GM13977 (cell line): ENCODE results near the gene RAPSN.

ENCODE experiments used
- DNase-seq: peaks from one replicate; pipeline ENCODE4 v3.0.0; 2012; ENCODE audit warnings: low spot score
- in situ Hi-C: fragments of 300-500 bp; cut with MboI; formaldehyde crosslinking; loops from one replicate; pipeline ENCODE4 v1.12.0; 2022; ENCODE audit warnings: low sequenced_read_pairs, low pct_unique_long_range_greater_than_20kb, mixed read lengths, inconsistent platforms; ENCODE audit not compliant: unreplicated experiment
- TF ChIP-seq, protein P1 (sequence below): IDR thresholded peaks from 2 replicates; pipeline ENCODE4 v1.5.1; 2012; ENCODE audit warnings: mild to moderate bottlenecking, control low read depth; ENCODE audit not compliant: insufficient read depth; ENCODE audit errors: extremely low read depth, missing control alignments

RAPSN gene

DNA sequence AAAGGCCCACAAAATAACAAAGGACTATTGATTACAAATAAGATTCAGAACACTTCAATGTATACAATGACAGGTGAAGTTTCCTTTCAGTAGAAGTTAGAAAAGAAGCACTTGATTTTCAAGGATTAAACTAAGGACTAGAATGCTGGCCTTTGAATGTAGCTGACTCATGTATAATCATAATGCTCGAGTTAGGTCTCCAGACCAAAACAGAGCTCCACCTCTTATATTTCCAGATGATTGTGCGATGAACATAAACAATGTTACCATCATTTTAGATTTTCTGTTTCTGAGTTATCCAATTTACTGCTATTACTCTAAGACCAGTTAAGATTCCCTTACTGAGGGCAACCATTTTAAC lies 40.4 kb upstream of the RAPSN start:
- TF ChIP-seq, protein P1, sequence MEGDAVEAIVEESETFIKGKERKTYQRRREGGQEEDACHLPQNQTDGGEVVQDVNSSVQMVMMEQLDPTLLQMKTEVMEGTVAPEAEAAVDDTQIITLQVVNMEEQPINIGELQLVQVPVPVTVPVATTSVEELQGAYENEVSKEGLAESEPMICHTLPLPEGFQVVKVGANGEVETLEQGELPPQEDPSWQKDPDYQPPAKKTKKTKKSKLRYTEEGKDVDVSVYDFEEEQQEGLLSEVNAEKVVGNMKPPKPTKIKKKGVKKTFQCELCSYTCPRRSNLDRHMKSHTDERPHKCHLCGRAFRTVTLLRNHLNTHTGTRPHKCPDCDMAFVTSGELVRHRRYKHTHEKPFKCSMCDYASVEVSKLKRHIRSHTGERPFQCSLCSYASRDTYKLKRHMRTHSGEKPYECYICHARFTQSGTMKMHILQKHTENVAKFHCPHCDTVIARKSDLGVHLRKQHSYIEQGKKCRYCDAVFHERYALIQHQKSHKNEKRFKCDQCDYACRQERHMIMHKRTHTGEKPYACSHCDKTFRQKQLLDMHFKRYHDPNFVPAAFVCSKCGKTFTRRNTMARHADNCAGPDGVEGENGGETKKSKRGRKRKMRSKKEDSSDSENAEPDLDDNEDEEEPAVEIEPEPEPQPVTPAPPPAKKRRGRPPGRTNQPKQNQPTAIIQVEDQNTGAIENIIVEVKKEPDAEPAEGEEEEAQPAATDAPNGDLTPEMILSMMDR, result no peak
- DNase-seq, result no peak
- in situ Hi-C loops, result no loop called here

DNA sequence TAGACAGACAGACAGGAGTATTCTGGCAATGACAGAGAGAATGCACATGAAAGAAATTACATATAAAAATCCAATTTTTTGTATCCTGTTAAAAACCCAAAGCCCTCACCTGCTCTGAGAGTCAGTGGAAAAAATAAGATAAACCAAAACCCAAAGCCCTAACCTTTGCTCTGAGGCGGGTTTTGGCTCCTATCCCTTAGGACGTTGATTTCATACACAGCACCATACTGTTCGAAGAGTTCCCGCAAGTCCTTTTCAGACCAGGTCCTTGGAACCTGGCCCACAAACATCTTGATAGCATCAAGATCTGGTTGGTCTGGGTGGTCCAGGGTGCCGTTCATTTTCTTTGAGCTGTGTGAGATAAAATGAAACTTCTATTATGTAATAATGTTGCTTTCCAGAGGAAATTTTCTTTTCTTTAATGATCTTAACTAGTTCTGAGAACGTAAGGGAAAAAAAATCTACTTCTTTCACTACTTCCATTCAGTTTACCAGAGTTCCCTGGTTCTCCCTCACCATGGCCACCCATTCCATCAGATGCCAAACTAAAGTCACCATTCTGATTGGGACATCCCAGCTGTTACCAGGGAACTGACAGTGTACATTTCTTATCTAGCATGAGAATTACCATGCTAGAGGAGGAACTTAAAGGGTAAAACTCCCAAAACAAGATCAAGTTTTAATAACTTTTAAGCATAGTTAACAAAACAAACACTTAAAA lies 39.9 kb upstream of the RAPSN start:
- in situ Hi-C loops, result no loop called here
- DNase-seq, result no peak
- TF ChIP-seq, protein P1, result no peak

- no peak for DNase-seq
- in situ Hi-C loops, result no loop called here
- TF ChIP-seq, protein P1, result no peak
Observed at GRCh38 chr11:47488111-47488510, 39.2 kb upstream of the RAPSN start.

- in situ Hi-C loops, result no loop called here
- DNase-seq, result no peak
- TF ChIP-seq, protein P1, result no peak
Observed at GRCh38 chr11:47487421-47487820, 38.5 kb upstream of the RAPSN start.

GRCh38 chr11:47485107-47485506 lies 36.2 kb upstream of the RAPSN start:
- in situ Hi-C loops, result no loop called here
- TF ChIP-seq, protein P1, result no peak
- no peak for DNase-seq

- TF ChIP-seq, protein P1, result no peak
- in situ Hi-C loops, result no loop called here
- no peak for DNase-seq
Observed at GRCh38 chr11:47483457-47483856, 34.5 kb upstream of the RAPSN start.
